Eye (tissue), 1 donor: ENCODE data around the gene SERGEF.

Experiments
- DNase-seq: peaks from one replicate; pipeline ENCODE4 v3.0.0-alpha.2; 2015

SERGEF gene

GRCh38 chr11:17744151-17744940 lies 268.5 kb downstream of the SERGEF start:
- no peak for DNase-seq

GRCh38 chr11:17743808-17744119 lies 269.1 kb downstream of the SERGEF start:
- no peak for DNase-seq

- no peak for DNase-seq
These were observed 269.6 kb downstream of the SERGEF start for GRCh38 chr11:17743026-17743807.

GRCh38 chr11:17742019-17742418 lies 270.8 kb downstream of the SERGEF start:
- no peak for DNase-seq

GRCh38 chr11:17741487-17741886 lies 271.4 kb downstream of the SERGEF start:
- no peak for DNase-seq

GRCh38 chr11:17740649-17741235 lies 272.1 kb downstream of the SERGEF start:
- no peak for DNase-seq

GRCh38 chr11:17739945-17740338 lies 272.9 kb downstream of the SERGEF start:
- no peak for DNase-seq

- no peak for DNase-seq
These were observed 274.5 kb downstream of the SERGEF start for GRCh38 chr11:17738151-17738973.
